ENCODE results near the gene SELENOK.
"Not testable (repeated sequence)": the region's sequence is repeated elsewhere in the genome, so short reads cannot be mapped to it uniquely, and the experiment has no call there.

SELENOK gene

GRCh38 chr3:53891497-53892285 lies at the start of gene SELENOK:
TSS of gene SELENOK (minus strand) at chr3:53891859.
- peak; percentile 99 for DNase-seq

DNA sequence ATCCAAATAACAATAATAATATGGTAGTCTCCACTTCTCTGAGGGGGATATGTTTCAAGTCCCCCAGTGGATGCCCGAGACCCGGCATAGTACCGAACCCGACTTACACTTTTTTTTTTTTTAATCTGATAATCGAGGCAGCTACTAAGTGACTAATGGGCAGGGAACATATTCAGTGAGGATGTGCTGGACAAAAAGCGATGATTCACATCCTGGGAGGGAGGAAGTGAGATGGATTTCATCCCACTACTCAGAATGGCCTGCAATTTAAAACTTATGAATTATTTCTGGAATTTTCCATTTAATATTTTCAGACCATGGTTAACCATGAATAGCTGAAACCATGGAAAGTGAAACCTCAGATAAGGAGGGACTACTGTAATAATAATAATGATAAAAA lies 49.5 kb upstream of the SELENOK start:
- DNase-seq = no peak

DNA sequence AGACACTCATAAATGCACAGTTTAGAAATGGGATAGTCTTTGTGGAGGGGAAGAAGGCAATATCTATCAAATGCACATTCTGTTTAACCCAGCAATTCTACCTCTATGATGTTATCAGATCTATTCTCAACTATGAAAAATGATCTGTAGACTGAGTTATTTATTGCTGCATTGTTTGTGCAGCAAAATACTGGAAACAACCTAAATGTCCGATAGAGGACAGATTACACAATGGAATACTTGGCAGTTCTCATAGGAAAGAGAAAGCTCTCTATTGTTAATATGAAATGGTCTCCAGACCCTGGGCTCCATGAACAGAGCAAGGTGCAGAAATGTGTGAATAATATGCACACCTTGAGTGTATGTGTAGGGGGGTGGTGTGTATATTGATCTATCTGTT lies 49.0 kb upstream of the SELENOK start:
- no peak for DNase-seq

DNA sequence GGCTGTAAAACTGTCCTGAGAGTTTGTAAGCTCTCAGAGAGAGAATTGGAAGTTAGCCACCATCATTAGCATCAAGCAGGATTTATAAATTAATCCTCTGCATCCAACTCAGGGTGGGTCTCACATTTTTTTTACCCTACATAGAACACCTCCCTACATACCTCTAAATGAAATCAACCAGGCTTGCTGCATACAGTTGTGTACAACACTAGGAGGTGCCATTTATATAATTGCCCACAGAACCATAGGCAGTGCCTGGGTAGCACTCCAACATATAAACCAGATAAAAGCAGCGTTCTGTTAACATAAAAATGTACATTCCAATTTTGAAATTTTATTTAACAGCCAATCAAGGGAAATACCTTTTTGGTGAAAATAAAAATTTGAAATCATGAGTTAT lies 48.2 kb upstream of the SELENOK start:
- DNase-seq = no peak

DNA sequence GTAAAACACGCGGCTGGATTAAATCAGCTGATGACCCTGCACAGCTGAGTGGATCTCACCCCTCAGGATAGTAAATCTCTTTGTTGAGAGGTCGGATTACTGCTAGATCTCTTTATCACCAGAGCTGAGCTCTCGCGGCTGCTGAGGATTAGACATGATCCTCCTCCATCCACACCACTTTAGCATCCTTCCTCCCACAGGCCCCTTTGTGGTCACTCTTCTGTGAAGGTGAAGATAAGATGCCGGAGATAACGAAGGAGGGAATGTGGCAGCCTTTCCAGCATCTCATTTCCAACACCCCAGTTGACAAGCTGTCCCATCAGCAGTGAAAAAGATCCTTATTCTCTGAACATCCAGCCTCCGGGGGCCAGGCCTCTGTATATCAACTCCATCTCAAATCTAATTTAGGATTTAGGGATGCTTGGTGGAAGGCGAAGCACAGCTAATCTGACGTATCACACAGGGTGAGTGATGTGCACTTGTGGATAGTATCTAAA lies 47.5 kb upstream of the SELENOK start:
- no peak for DNase-seq

DNA sequence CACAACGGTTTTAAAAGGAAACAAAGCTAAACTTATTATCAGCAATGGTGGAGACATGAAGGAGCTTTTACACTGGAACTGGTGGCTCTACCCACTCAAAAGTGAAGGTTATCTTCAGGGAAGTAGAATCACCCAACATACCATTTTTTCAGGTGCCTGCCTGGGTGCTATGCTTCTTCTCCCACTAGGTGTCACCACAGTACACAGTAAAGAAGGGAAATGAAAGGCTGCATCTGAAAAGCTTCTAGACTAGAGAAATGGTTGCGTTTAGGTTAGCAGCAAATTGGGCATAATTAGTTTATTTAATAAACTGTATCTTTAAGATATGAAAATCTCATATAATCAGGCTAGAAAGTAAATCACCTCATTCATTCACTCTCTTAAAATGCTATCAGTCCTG lies 47.0 kb upstream of the SELENOK start:
- peak; percentile 59 for DNase-seq

DNA sequence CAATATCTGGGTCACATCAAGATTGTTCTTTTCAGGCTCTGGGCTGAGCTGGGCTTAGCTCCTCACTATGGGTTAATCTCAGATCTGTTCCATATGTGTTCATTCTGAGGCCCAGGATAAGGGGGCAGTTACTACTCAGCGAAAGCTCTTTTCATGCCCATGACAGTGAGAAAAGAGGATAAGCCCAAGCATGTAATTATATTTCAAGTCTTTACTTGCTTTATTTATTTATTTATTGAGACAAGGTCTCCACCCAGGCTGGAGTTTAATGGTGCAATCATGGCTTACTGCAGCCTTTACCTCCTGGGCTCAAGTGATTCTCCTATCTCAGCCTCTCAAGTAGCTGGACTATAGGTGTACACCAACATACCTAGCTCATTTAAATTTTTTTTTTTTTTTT lies 44.7 kb upstream of the SELENOK start:
- no peak for DNase-seq

- no peak for DNase-seq
These were observed 43.7 kb upstream of the SELENOK start for GRCh38 chr3:53935283-53935901.

DNA sequence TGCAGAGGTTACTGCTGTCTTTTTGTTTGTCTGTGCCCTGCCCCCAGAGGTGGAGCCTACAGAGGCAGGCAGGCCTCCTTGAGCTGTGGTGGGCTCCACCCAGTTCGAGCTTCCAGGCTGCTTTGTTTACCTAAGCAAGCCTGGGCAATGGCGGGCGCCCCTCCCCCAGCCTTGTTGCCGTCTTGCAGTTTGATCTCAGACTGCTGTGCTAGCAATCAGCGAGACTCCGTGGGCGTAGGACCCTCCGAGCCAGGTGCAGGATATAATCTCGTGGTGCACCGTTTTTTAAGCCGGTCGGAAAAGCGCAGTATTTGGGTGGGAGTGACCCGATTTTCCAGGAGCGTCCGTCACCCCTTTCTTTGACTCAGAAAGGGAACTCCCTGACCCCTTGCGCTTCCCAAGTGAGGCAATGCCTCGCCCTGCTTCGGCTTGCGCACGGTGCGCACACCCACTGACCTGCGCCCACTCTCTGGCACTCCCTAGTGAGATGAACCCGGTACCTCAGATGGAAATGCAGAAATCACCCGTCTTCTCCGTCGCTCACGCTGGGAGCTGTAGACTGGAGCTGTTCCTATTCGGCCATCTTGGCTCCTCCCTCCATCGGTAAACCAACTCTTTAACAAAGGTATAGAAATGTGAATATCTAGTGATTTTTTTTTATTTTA lies 35.7 kb upstream of the SELENOK start:
- DNase-seq = not testable (repeated sequence)

- DNase-seq = no peak
These were observed 29.6 kb upstream of the SELENOK start for GRCh38 chr3:53921296-53921695.

GRCh38 chr3:53919741-53920140 lies 28.1 kb upstream of the SELENOK start:
- DNase-seq = no peak

- no peak for DNase-seq
These were observed 21.7 kb upstream of the SELENOK start for GRCh38 chr3:53913401-53913800.

DNA sequence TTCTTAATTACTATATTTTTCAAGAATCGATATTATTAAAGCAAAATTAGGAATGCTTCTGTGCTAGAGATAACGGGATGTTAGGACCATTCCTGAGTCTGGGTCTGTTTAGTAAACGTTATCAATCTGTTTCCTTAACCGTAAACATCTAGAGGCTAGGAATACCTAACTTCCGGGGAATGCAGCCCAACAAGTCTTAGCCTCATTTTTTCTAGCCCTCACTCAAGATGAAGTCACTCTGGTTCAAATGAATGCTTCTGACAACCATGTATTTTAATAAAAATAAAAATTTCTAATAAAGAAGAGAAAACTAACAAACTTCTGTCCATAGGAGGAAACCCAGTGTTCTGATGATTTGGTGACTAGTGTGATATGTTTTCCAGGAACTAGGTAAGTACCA lies 11.1 kb upstream of the SELENOK start:
- DNase-seq = no peak

DNA sequence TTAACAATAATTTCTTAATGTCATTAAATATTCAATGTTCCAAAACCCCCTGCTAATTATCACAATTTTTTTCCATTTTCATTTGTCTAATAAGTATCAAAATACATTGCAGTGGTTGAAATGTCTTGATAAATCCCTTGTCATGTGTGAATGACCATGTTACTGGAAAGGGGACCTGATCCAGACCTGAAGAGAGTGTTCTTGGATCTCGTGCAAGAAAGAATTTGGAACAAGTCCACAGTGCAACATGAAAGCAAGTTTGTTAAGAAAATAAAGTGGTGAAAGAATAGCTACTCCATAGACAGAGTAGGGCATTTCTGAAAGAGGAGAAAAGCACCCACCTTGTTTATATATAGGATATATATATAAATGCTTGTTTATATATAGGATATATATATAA lies 10.4 kb upstream of the SELENOK start:
- DNase-seq = no peak

GRCh38 chr3:53900666-53901331 lies 9.1 kb upstream of the SELENOK start:
- DNase-seq = no peak

DNA sequence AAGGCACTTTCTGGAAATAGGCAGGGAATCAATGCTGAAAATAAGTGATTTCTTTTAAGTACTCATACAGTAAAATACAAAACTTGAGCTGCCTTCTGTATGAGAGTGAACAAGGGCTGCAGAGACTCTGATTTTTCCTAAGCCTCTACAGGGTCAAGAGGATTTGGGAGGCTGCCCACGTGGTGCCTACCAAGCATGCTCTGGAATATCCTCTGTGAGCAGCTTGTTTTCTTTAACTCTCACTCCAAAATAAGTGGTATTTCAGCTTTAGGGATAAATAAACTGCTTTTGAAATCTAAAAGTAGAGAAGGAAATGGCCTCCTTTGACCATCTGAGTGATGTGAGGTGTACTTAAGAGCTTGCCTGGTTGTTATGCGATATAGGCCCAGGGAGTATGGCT lies 8.1 kb upstream of the SELENOK start:
- no peak for DNase-seq

- DNase-seq = no peak
These were observed 603 bp upstream of the SELENOK start for GRCh38 chr3:53892286-53892637.

DNA sequence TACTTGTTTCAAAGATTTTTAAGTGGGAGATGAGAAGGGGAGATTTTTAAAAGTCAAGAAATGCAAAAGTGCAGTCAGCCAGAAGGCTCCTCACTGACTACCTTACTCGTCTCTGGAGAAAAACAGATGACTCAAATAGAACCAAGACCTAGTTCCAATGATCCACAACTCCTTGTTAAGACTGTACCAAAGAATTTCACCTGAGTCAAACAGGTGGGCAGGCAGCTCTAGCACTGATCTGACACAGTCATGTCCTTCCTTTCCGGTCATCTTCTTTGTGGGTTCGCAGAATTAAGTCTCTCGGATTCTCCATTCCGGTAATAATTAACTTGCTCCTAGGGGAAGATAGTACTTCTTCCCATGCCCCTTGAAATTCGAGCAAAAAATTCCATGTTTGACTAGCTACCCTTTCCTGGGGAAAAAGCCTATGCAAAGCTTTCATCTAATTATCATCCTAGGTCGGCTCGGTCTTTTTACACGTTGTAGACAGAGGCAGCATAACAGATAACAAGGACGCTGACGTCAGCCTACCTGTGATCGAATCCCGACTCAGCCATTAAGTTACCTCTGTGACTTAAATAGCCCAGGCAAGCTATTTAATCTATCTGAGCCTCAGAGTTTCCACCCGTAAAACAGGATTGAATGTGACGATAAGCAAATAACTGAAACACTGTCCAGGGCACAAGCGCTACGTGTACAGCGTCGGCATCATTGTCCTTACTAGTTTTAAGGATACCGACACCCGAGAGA lies 758 bp downstream of the SELENOK start:
- peak; percentile 15 for DNase-seq

GRCh38 chr3:53888232-53888631 lies 3.4 kb downstream of the SELENOK start:
- DNase-seq = no peak

DNA sequence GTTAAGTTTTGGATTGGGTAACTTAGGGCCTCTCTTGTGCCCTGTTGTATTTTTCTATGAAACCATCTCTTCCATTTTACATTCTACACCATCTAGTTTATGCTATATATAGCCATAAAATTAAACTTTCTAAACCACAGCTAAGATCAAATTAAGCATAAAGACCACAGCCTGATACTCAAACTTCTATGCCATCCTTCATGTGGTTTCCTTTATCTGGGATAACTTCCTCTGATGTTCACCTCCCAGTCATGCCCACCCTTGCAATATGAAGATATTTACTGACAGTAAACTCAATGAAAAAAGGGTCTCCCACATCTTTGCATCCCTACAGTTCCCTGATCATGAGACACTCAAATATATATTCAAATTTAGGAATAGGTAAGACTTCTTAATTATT lies 4.2 kb downstream of the SELENOK start:
- DNase-seq = no peak

- no peak for DNase-seq
These were observed 6.4 kb downstream of the SELENOK start for GRCh38 chr3:53885239-53885638.

DNA sequence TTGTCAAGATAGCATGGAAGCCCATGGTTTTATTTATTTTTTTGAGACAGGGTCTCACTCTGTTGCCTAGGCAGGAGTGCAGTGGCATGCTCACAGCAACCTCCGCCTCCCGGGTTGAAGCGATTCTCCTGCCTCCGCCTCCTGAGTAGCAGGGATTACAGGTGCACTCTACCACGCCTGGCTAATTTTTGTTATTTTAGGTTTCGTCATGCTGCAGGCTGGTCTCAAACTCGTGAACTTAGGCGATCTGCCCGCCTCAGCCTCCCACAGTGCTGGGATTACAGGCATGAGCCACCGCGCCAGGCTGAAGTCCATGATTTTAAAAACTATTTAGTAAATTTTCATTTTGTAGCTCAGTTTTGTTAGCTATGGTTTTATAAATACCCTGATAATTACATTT lies 7.0 kb downstream of the SELENOK start:
- no peak for DNase-seq

- no peak for DNase-seq
These were observed 8.7 kb downstream of the SELENOK start for GRCh38 chr3:53883008-53883407.

All from NCI-H345 (cell line).